Stimulated activated CD4-positive, alpha-beta T cell treated with anti-CD3 and anti-CD28 coated beads, Interleukin-2, amount 100 ng/mL, for 48 hours (primary cell): ENCODE results near the gene HLX.

Experiments
- DNase-seq, 2 donors: peaks; one replicate each; pipeline ENCODE4 v3.0.0-alpha.2; 2020

Gene HLX

GRCh38 chr1:220884109-220884980 is 5.1 kb downstream of the HLX start:
- DNase-seq = no peak

- DNase-seq = no peak
Observed at GRCh38 chr1:220884981-220885918, 6.0 kb downstream of the HLX start.

GRCh38 chr1:220885971-220886370 is 6.7 kb downstream of the HLX start:
- DNase-seq = no peak

- no peak for DNase-seq
Observed at GRCh38 chr1:220886470-220887201, 7.4 kb downstream of the HLX start.

- DNase-seq = no peak
Observed at GRCh38 chr1:220887202-220887519, 7.9 kb downstream of the HLX start.

GRCh38 chr1:220887520-220888416 is 8.5 kb downstream of the HLX start:
- no peak for DNase-seq

- no peak for DNase-seq
Observed at GRCh38 chr1:220888417-220888986, 9.3 kb downstream of the HLX start.

- no peak for DNase-seq
Observed at GRCh38 chr1:220889333-220889732, 10.1 kb downstream of the HLX start.

- DNase-seq = no peak
Observed at GRCh38 chr1:220889848-220890287, 10.6 kb downstream of the HLX start.

GRCh38 chr1:220890602-220891001 is 11.4 kb downstream of the HLX start:
- DNase-seq = no peak

GRCh38 chr1:220891224-220892085 is 12.2 kb downstream of the HLX start:
- no peak for DNase-seq

GRCh38 chr1:220892086-220892376 is 12.8 kb downstream of the HLX start:
- no peak for DNase-seq

- no peak for DNase-seq
Observed at GRCh38 chr1:220892997-220893700, 13.9 kb downstream of the HLX start.

GRCh38 chr1:220893701-220894024 is 14.4 kb downstream of the HLX start:
- no peak for DNase-seq

GRCh38 chr1:220894025-220894923 is 15.0 kb downstream of the HLX start:
- DNase-seq = no peak

- no peak for DNase-seq
Observed at GRCh38 chr1:220894924-220895256, 15.6 kb downstream of the HLX start.

- DNase-seq = no peak
Observed at GRCh38 chr1:220895412-220895946, 16.2 kb downstream of the HLX start.

GRCh38 chr1:220896092-220896491 is 16.8 kb downstream of the HLX start:
- DNase-seq = no peak

GRCh38 chr1:220900842-220901241 is 21.6 kb downstream of the HLX start:
- no peak for DNase-seq
